ENCODE data around the gene SLC30A5. TPM values are rescaled to one million over a fixed set of nuclear protein-coding genes. Genes with fewer than 3 reads are reported as not detected.

The SLC30A5 gene
- polyA plus RNA-seq, 2 donors, result 18.2 to 20.2 TPM

DNA sequence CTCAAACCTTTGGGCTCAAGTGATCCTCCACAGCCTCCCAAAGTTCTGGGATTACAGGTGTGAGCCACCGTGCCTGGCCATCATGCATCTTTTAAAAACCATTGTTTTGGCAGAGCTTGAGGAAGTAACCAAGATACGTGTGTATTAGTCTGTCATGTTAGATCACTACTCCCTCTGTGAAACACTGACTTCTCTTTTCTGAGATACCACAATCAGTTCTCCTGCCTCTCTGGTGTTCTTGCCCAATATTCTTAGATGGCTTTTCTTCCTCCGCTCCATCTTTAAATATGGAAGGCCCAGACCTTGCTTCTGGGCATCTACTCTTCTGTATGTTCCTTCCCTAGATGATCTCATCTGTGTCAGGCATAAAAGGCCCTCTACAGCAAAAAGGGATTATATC lies 58.9 kb downstream of the SLC30A5 start:
- no peaks in the 10 kb centered on the region for H3K4me1 ChIP-seq (ENCODE audit: control insufficient read depth in 2 of 2, insufficient read depth in 2 of 2, low read length in 1 of 2)
- no peak overlapping the region for H3K27ac ChIP-seq (ENCODE audit: low read depth in 2 of 2, low read length in 1 of 2)
- H3K4me3 ChIP-seq (ENCODE audit: low read depth in 1 of 2, low read length in 2 of 2), result no peak overlapping the region
- H3K9me3 ChIP-seq (ENCODE audit: control insufficient read depth in 2 of 2, insufficient read depth in 1 of 2, low read depth in 1 of 2, low read length in 1 of 2), result no peaks in the 10 kb centered on the region
- H3K27me3 ChIP-seq (ENCODE audit: control insufficient read depth in 1 of 2, insufficient read depth in 2 of 2, low read length in 2 of 2), result no peaks in the 10 kb centered on the region
- no peaks in the 10 kb centered on the region for H3K36me3 ChIP-seq (ENCODE audit: control insufficient read depth in 2 of 2, insufficient read depth in 2 of 2, low read length in 1 of 2)
- WGBS, 2 donors, result 74 to 80% methylated on average over 3 of the region's 3 CpGs

DNA sequence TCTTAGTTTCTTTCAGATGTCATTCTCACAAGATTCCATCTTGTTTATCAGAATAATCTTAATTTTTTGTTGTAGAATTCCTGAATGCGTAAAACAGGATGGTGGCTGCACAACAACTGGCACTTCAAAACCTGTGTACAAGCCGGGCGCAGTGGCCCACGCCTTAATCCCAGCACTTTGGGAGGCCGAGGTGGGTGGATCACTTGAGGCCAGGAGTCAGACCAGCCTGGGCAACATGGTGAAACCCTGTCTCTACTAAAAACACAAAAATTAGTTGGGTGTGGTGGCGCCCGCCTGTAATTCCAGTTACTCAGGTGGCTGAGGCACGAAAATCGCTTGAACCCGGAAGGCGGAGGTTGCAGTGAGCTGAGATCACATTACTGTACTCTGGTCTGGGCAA lies 62.6 kb downstream of the SLC30A5 start:
- Histone ChIP-seq H3K36me3 (ENCODE audit: control insufficient read depth in 2 of 2, insufficient read depth in 2 of 2, low read length in 1 of 2) (no peaks in the 10 kb centered on the region), H3K4me1 (ENCODE audit: control insufficient read depth in 2 of 2, insufficient read depth in 2 of 2, low read length in 1 of 2) (no peaks in the 10 kb centered on the region), H3K4me3 (ENCODE audit: low read depth in 1 of 2, low read length in 2 of 2) (no peak overlapping the region), H3K9me3 (ENCODE audit: control insufficient read depth in 2 of 2, insufficient read depth in 1 of 2, low read depth in 1 of 2, low read length in 1 of 2) (no peaks in the 10 kb centered on the region), H3K27ac (ENCODE audit: low read depth in 2 of 2, low read length in 1 of 2) (no peak overlapping the region), H3K27me3 (ENCODE audit: control insufficient read depth in 1 of 2, insufficient read depth in 2 of 2, low read length in 2 of 2) (no peaks in the 10 kb centered on the region)
- 89 to 95% methylated on average over 11 of the region's 11 CpGs for WGBS, 2 donors

DNA sequence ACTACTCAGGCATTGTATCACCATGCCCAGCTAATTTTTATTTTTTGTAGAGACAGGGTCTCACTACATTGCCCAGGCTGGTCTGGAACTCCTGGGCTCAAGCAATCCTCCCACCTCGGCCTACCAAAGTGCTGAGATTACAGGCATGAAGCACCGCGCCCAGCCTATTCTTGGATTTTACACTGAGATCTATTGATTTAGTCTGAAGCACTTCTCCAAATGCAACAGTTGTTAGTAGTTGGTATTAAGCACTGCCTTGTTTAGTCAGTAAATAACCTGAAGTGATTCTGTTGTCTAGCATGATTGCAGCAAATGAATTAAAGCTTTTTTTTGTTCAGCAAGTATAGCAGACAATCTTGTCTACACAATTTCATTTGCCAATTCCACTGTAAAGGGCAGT lies 64.2 kb downstream of the SLC30A5 start:
- WGBS, 2 donors, result 91 to 95% methylated on average over 3 of the region's 3 CpGs
- Histone ChIP-seq H3K4me1 (ENCODE audit: control insufficient read depth in 2 of 2, insufficient read depth in 2 of 2, low read length in 1 of 2) (no peaks in the 10 kb centered on the region), H3K4me3 (ENCODE audit: low read depth in 1 of 2, low read length in 2 of 2) (no peak overlapping the region), H3K27me3 (ENCODE audit: control insufficient read depth in 1 of 2, insufficient read depth in 2 of 2, low read length in 2 of 2) (no peaks in the 10 kb centered on the region), H3K9me3 (ENCODE audit: control insufficient read depth in 2 of 2, insufficient read depth in 1 of 2, low read depth in 1 of 2, low read length in 1 of 2) (no peaks in the 10 kb centered on the region), H3K27ac (ENCODE audit: low read depth in 2 of 2, low read length in 1 of 2) (no peak overlapping the region), H3K36me3 (ENCODE audit: control insufficient read depth in 2 of 2, insufficient read depth in 2 of 2, low read length in 1 of 2) (no peaks in the 10 kb centered on the region)

DNA sequence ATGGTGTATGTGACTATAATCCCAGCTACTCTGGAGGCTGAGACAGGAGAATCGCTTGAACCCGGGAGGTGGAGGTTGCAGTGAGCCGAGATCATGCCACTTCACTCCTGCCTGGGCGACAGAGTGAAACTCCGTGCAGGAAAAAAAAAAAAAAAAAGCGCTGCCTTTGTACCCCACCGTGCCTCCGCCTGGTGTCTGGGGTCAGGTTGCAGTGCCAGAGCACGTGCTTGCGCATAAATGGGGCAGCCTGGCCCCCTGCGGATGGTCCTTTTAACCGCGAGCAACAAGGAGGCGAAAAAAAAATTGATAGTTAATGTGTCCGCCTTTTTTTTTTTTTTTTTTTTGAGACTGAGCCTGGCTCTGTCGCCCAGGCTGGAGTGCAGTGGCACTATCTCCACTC lies 66.8 kb downstream of the SLC30A5 start:
- WGBS, 2 donors, result 92 to 95% methylated on average over 15 to 16 of the region's 16 CpGs
- H3K9me3 ChIP-seq (ENCODE audit: control insufficient read depth in 2 of 2, insufficient read depth in 1 of 2, low read depth in 1 of 2, low read length in 1 of 2), result no peaks in the 10 kb centered on the region

DNA sequence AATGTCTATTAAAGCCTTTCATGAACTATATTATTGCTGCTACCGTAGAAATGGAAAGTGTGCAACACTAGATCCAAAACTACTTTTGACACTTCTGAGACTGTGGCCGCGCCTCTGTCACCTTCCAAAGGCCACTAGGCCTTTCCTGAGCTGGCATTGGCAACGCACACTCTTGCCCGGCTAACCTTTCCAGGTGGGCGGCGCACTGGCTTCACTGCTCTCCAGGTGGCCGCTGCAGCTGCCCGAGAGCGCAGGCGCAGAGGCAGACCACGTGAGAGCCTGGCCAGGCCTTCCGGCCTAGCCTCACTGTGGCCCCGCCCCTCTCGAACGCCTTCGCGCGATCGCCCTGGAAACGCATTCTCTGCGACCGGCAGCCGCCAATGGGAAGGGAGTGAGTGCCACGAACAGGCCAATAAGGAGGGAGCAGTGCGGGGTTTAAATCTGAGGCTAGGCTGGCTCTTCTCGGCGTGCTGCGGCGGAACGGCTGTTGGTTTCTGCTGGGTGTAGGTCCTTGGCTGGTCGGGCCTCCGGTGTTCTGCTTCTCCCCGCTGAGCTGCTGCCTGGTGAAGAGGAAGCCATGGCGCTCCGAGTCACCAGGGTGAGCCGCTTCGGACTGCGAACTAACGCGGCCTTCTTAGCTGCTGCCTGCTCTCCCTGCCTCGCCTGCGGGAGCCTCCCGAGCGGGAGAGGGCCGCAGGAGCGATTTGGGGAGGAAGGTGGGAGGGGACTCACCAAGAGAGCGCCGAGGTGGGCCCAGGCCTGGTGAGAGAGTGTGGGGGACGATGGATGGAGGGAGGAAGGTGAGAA lies 73.1 kb downstream of the SLC30A5 start, which contains the start of gene CCNB1:
Gene CCNB1, plus strand, starts transcription at position 465 of the 807 bp plus-strand sequence. Its CDS starts 113 bp downstream, at position 578.
- no peaks in the 10 kb centered on the region for H3K4me1 ChIP-seq (ENCODE audit: control insufficient read depth in 2 of 2, insufficient read depth in 2 of 2, low read length in 1 of 2)
- 1% methylated on average over 45 to 50 of the region's 50 CpGs for WGBS, 2 donors
- no peaks in the 10 kb centered on the region for H3K36me3 ChIP-seq (ENCODE audit: control insufficient read depth in 2 of 2, insufficient read depth in 2 of 2, low read length in 1 of 2)
- no peaks in the 10 kb centered on the region for H3K9me3 ChIP-seq (ENCODE audit: control insufficient read depth in 2 of 2, insufficient read depth in 1 of 2, low read depth in 1 of 2, low read length in 1 of 2)
- H3K27ac ChIP-seq (ENCODE audit: low read depth in 2 of 2, low read length in 1 of 2), result peak within 1 kb of the TSS; percentile 32 to 56
- no peaks in the 10 kb centered on the region for H3K27me3 ChIP-seq (ENCODE audit: control insufficient read depth in 1 of 2, insufficient read depth in 2 of 2, low read length in 2 of 2)
- peak within 1 kb of the TSS; percentile 77 to 90 for H3K4me3 ChIP-seq (ENCODE audit: low read depth in 1 of 2, low read length in 2 of 2)

More for the DNA sequence above, 66.8 kb downstream of the SLC30A5 start:
- no peaks in the 10 kb centered on the region for H3K4me1 ChIP-seq (ENCODE audit: control insufficient read depth in 2 of 2, insufficient read depth in 2 of 2, low read length in 1 of 2)
- H3K27ac ChIP-seq (ENCODE audit: low read depth in 2 of 2, low read length in 1 of 2), result no peak overlapping the region
- no peaks in the 10 kb centered on the region for H3K36me3 ChIP-seq (ENCODE audit: control insufficient read depth in 2 of 2, insufficient read depth in 2 of 2, low read length in 1 of 2)
- no peak overlapping the region for H3K4me3 ChIP-seq (ENCODE audit: low read depth in 1 of 2, low read length in 2 of 2)
- H3K27me3 ChIP-seq (ENCODE audit: control insufficient read depth in 1 of 2, insufficient read depth in 2 of 2, low read length in 2 of 2), result no peaks in the 10 kb centered on the region

DNA sequence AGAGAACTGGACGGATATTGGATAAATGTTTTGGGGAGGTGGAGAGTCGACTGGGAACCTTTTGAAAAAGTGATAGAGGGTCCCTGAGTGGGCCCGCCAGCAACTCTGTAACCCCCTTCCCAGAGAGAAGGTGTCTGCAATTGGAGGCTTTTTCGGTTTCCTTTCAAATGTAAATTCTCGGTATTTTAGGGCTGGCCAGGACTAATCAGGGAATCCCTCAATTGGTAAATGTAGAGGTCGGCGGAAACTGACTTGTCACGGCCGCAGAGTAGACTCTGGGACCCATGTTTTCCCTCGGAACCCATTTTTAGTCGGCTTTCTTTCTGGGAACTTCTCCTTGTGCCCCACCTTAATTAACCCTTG lies 73.7 kb downstream of the SLC30A5 start:
- Histone ChIP-seq H3K4me3 (ENCODE audit: low read depth in 1 of 2, low read length in 2 of 2) (peak overlapping the region; percentile 77 to 90), H3K36me3 (ENCODE audit: control insufficient read depth in 2 of 2, insufficient read depth in 2 of 2, low read length in 1 of 2) (no peaks in the 10 kb centered on the region), H3K9me3 (ENCODE audit: control insufficient read depth in 2 of 2, insufficient read depth in 1 of 2, low read depth in 1 of 2, low read length in 1 of 2) (no peaks in the 10 kb centered on the region), H3K27ac (ENCODE audit: low read depth in 2 of 2, low read length in 1 of 2) (peak overlapping the region in 1 of 2 donors; percentile 56), H3K27me3 (ENCODE audit: control insufficient read depth in 1 of 2, insufficient read depth in 2 of 2, low read length in 2 of 2) (no peaks in the 10 kb centered on the region), H3K4me1 (ENCODE audit: control insufficient read depth in 2 of 2, insufficient read depth in 2 of 2, low read length in 1 of 2) (no peaks in the 10 kb centered on the region)
- 0% methylated on average over 11 of the region's 11 CpGs for WGBS, 2 donors

DNA sequence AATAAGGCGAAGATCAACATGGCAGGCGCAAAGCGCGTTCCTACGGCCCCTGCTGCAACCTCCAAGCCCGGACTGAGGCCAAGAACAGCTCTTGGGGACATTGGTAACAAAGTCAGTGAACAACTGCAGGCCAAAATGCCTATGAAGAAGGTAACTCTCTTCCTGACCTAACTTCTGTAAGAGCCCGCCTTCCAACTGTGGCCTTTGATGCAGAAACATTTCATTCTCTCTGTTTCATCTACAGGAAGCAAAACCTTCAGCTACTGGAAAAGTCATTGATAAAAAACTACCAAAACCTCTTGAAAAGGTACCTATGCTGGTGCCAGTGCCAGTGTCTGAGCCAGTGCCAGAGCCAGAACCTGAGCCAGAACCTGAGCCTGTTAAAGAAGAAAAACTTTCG lies 74.1 kb downstream of the SLC30A5 start:
- Histone ChIP-seq H3K27me3 (ENCODE audit: control insufficient read depth in 1 of 2, insufficient read depth in 2 of 2, low read length in 2 of 2) (no peaks in the 10 kb centered on the region), H3K9me3 (ENCODE audit: control insufficient read depth in 2 of 2, insufficient read depth in 1 of 2, low read depth in 1 of 2, low read length in 1 of 2) (no peaks in the 10 kb centered on the region), H3K4me1 (ENCODE audit: control insufficient read depth in 2 of 2, insufficient read depth in 2 of 2, low read length in 1 of 2) (no peaks in the 10 kb centered on the region), H3K36me3 (ENCODE audit: control insufficient read depth in 2 of 2, insufficient read depth in 2 of 2, low read length in 1 of 2) (peaks cover 0 to under 1% of the 10 kb centered on the region in 2 donors), H3K4me3 (ENCODE audit: low read depth in 1 of 2, low read length in 2 of 2) (peak overlapping the region in 1 of 2 donors; percentile 90), H3K27ac (ENCODE audit: low read depth in 2 of 2, low read length in 1 of 2) (no peak overlapping the region)
- 35 to 45% methylated on average over 8 of the region's 8 CpGs for WGBS, 2 donors

DNA sequence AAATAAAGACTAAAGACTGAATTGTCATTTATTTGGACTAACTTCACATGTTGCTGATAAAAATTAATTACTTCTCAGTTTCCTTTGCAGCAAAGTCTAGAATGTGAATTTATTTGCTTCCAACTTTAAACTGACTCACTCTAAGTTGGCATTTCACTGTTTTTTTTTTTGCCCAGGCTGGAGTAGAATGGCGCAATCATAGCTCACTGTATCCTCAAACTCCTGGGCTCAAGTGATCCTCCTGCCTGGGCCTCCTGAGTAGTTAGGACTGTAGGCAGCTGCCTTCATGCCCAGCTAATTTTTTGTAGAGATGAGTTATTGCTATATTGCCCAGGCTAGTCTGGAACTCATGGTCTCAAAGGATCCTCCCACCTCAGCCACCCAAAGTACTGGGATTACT lies 76.7 kb downstream of the SLC30A5 start:
- Histone ChIP-seq H3K36me3 (ENCODE audit: control insufficient read depth in 2 of 2, insufficient read depth in 2 of 2, low read length in 1 of 2) (peaks cover 0 to 6% of the 10 kb centered on the region in 2 donors), H3K4me1 (ENCODE audit: control insufficient read depth in 2 of 2, insufficient read depth in 2 of 2, low read length in 1 of 2) (no peaks in the 10 kb centered on the region), H3K27ac (ENCODE audit: low read depth in 2 of 2, low read length in 1 of 2) (no peak overlapping the region), H3K9me3 (ENCODE audit: control insufficient read depth in 2 of 2, insufficient read depth in 1 of 2, low read depth in 1 of 2, low read length in 1 of 2) (no peaks in the 10 kb centered on the region), H3K27me3 (ENCODE audit: control insufficient read depth in 1 of 2, insufficient read depth in 2 of 2, low read length in 2 of 2) (no peaks in the 10 kb centered on the region), H3K4me3 (ENCODE audit: low read depth in 1 of 2, low read length in 2 of 2) (no peak overlapping the region)
- 100% methylated on average over 1 of the region's 1 CpG for WGBS, 2 donors

DNA sequence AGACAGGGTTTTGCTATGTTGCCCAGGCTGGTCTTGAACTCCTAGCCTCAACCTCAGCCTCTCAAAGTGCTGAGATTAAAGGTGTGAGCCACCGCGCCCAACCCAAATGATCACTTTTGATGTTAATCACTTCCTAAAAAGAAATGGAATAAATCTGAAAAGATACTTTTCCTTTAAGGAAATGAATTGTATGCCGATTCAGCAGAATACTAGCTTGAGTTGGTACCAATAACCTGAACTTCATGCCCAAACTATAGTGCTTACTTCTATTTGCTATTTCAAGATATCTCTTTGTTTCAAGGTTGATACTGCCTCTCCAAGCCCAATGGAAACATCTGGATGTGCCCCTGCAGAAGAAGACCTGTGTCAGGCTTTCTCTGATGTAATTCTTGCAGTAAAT lies 77.2 kb downstream of the SLC30A5 start:
- H3K27me3 ChIP-seq (ENCODE audit: control insufficient read depth in 1 of 2, insufficient read depth in 2 of 2, low read length in 2 of 2), result no peaks in the 10 kb centered on the region
- H3K4me1 ChIP-seq (ENCODE audit: control insufficient read depth in 2 of 2, insufficient read depth in 2 of 2, low read length in 1 of 2), result no peaks in the 10 kb centered on the region
- WGBS, 2 donors, result 97 to 99% methylated on average over 3 of the region's 3 CpGs
- no peak overlapping the region for H3K4me3 ChIP-seq (ENCODE audit: low read depth in 1 of 2, low read length in 2 of 2)
- no peak overlapping the region for H3K27ac ChIP-seq (ENCODE audit: low read depth in 2 of 2, low read length in 1 of 2)
- peaks cover 0 to 6% of the 10 kb centered on the region in 2 donors for H3K36me3 ChIP-seq (ENCODE audit: control insufficient read depth in 2 of 2, insufficient read depth in 2 of 2, low read length in 1 of 2)
- H3K9me3 ChIP-seq (ENCODE audit: control insufficient read depth in 2 of 2, insufficient read depth in 1 of 2, low read depth in 1 of 2, low read length in 1 of 2), result no peaks in the 10 kb centered on the region

Data from esophagus (tissue), 2 donors.